HepG2 (cell line): ENCODE data around the gene CPS1. TPM values are rescaled to one million over a fixed set of nuclear protein-coding genes. Genes with fewer than 3 reads are reported as not detected.
A peak's percentile ranks its signal among the peaks of the same experiment; 100 is the strongest.

Experiments
- ATAC-seq: fragments of 200-7000 bp; cut with Tn5 transposase; 3 replicates; pipeline ENCODE4 v1.9.1; 2020; ENCODE audit warnings: mild to moderate bottlenecking, moderate library complexity
- BruUV-seq: library from RNA; stranded (reverse); fragments of 400-500 nt; replicated peaks from 2 replicates; lab custom pipeline; 2021; lab: Mats Ljungman, UMichigan
- CTCF ChIA-PET: fragments of 300-600 bp; formaldehyde crosslinking; extraction: SDS; loops from one replicate; lab custom pipeline; 2021; ENCODE audit warnings: low total read pairs, inconsistent platforms, low intra/inter-chr PET ratio; lab: Yijun Ruan, JAX
- POLR2A ChIA-PET: fragments of 350-600 bp; sonication (Branson Sonifier 250); formaldehyde crosslinking; loops from one replicate; lab custom pipeline; 2020; ENCODE audit warnings: antibody characterized with exemption, inconsistent platforms; lab: Yijun Ruan, JAX
- DNase-seq: peaks from one replicate; pipeline ENCODE4 v3.0.0-alpha.2; 2015; ENCODE audit warnings: low spot score
- FAIRE-seq: peaks from 3 replicates; lab custom pipeline; 2011; peaks lifted over from hg19 to GRCh38; lab: Jason Lieb, UNC
- H2AFZ ChIP-seq: one replicate; pipeline ENCODE4 v1.6.1; 2011; ENCODE audit warnings: low read length, inconsistent platforms
- H3K27ac ChIP-seq: fragments of 300-600 bp; 3 replicates; pipeline ENCODE4 v1.8.0; 2011; ENCODE audit warnings: mixed run types, mild to moderate bottlenecking, mixed read lengths, low read length, inconsistent platforms; ENCODE audit not compliant: insufficient read depth; ENCODE audit errors: extremely low read length
- H3K27me3 ChIP-seq, 2 experiments: fragments of 200-600 bp in 1 of 2; 2 replicates in 1 of 2; 3 replicates in 1 of 2; pipeline versions ENCODE4 v1.6.0 to v1.8.0; 2011; ENCODE audit warnings: low read length in 2 of 2, mild to moderate bottlenecking in 2 of 2, moderate library complexity in 2 of 2, inconsistent platforms in 1 of 2; ENCODE audit not compliant: insufficient read depth in 2 of 2, control insufficient read depth in 1 of 2
- H3K36me3 ChIP-seq, 2 experiments: fragments of 200-600 bp in 1 of 2; replicated peaks in 1 of 2; 2 replicates in 1 of 2; 3 replicates in 1 of 2; pipeline versions ENCODE4 v1.5.1 to v1.8.0; 2011; ENCODE audit warnings: low read length in 2 of 2, inconsistent platforms in 1 of 2; ENCODE audit not compliant: insufficient read depth in 2 of 2, control insufficient read depth in 1 of 2
- H3K4me1 ChIP-seq: 2 replicates; pipeline ENCODE4 v1.5.1; 2012; ENCODE audit warnings: low read length, inconsistent platforms; ENCODE audit not compliant: insufficient read depth
- H3K4me2 ChIP-seq: 2 replicates; pipeline ENCODE4 v1.6.0; 2011; ENCODE audit warnings: low read depth, low read length, inconsistent platforms
- H3K4me3 ChIP-seq, 3 experiments: fragments of 200-600 bp in 1 of 3; sonication (generic), shearing (Covaris generic) in 1 of 3; replicated peaks in 1 of 3; 2 replicates each; pipeline ENCODE4 v1.5.1; 2011 to 2016; ENCODE audit warnings: low read length in 3 of 3, inconsistent platforms in 2 of 3, low read depth in 2 of 3, mild to moderate bottlenecking in 2 of 3, control low read depth in 1 of 3, mixed read lengths in 1 of 3; ENCODE audit not compliant: insufficient read depth in 1 of 3
- H3K79me2 ChIP-seq: one replicate; pipeline ENCODE4 v1.6.1; 2011; ENCODE audit warnings: low read length, inconsistent platforms; ENCODE audit not compliant: insufficient read depth
- H3K9ac ChIP-seq: 2 replicates; pipeline ENCODE4 v1.6.0; 2011; ENCODE audit warnings: mild to moderate bottlenecking, low read depth, low read length, inconsistent platforms; ENCODE audit not compliant: insufficient read depth
- H3K9me3 ChIP-seq: 2 replicates; pipeline ENCODE4 v1.5.1; 2012; ENCODE audit warnings: mild to moderate bottlenecking, low read length
- H4K20me1 ChIP-seq: 2 replicates; pipeline ENCODE4 v1.6.0; 2011; ENCODE audit warnings: inconsistent platforms, mild to moderate bottlenecking, low read length, moderate library complexity; ENCODE audit not compliant: insufficient read depth
- CBX5 ChIP-seq: sonication (generic); formaldehyde crosslinking; IDR thresholded peaks from 2 replicates; pipeline ENCODE4 v1.4.0; 2020; ENCODE audit warnings: missing genetic modification reagents, borderline replicate concordance
- DNMT1 ChIP-seq: sonication (generic); formaldehyde crosslinking; IDR thresholded peaks from 2 replicates; pipeline ENCODE4 v1.5.1; 2020; ENCODE audit warnings: mild to moderate bottlenecking, missing genetic modification reagents
- ELF3 ChIP-seq: IDR thresholded peaks from 2 replicates; pipeline ENCODE4 v1.6.1; 2016; ENCODE audit warnings: missing genetic modification reagents, missing compliant biosample characterization
- GTF3A ChIP-seq: sonication (generic); formaldehyde crosslinking; conservative IDR thresholded peaks from 2 replicates; pipeline ENCODE4 v1.4.0; 2020; ENCODE audit warnings: mild to moderate bottlenecking, missing genetic modification reagents
- HMG20B ChIP-seq: conservative IDR thresholded peaks from 2 replicates; pipeline ENCODE4 v1.6.1; 2016; ENCODE audit warnings: missing genetic modification reagents, missing compliant biosample characterization
- HNRNPK ChIP-seq: fragments of 200-400 bp; formaldehyde crosslinking; IDR thresholded peaks from 2 replicates; pipeline ENCODE4 v1.6.1; 2018; ENCODE audit warnings: low read length, low read depth, moderate library complexity, mild to moderate bottlenecking; ENCODE audit not compliant: poor library complexity, severe bottlenecking
- HOXA7 ChIP-seq: sonication (generic); formaldehyde crosslinking; IDR thresholded peaks from 2 replicates; pipeline ENCODE4 v1.8.1; 2022; ENCODE audit warnings: mild to moderate bottlenecking, missing genetic modification reagents, moderate library complexity
- MLX ChIP-seq: IDR thresholded peaks from 2 replicates; pipeline ENCODE4 v1.6.1; 2016
- MYNN ChIP-seq: sonication (generic); formaldehyde crosslinking; IDR thresholded peaks from 2 replicates; pipeline ENCODE4 v1.4.0; 2020; ENCODE audit warnings: mild to moderate bottlenecking, low read depth, missing genetic modification reagents
- SNRNP70 ChIP-seq: fragments of 200-400 bp; formaldehyde crosslinking; IDR thresholded peaks from 2 replicates; pipeline ENCODE4 v1.6.1; 2017; ENCODE audit warnings: mild to moderate bottlenecking, low read depth, low read length, moderate library complexity
- SP5 ChIP-seq: IDR thresholded peaks from 2 replicates; pipeline ENCODE4 v1.6.1; 2016; ENCODE audit warnings: low read depth, borderline replicate concordance
- STAG1 ChIP-seq: sonication (generic); formaldehyde crosslinking; IDR thresholded peaks from 2 replicates; pipeline ENCODE4 v1.4.0; 2020; ENCODE audit warnings: missing genetic modification reagents
- TRIM24 ChIP-seq: sonication (generic); formaldehyde crosslinking; IDR thresholded peaks from 2 replicates; pipeline ENCODE4 v1.8.0; 2022; ENCODE audit warnings: mild to moderate bottlenecking, missing genetic modification reagents
- ZBTB34 ChIP-seq: sonication (generic); formaldehyde crosslinking; IDR thresholded peaks from 2 replicates; pipeline ENCODE4 v1.8.0; 2022; ENCODE audit warnings: mild to moderate bottlenecking, missing genetic modification reagents
- ZNF414 ChIP-seq: sonication (generic); formaldehyde crosslinking; IDR thresholded peaks from 2 replicates; pipeline ENCODE4 v1.5.0; 2020; ENCODE audit warnings: missing genetic modification reagents
- ZNF607 ChIP-seq: sonication (generic); formaldehyde crosslinking; IDR thresholded peaks from 2 replicates; pipeline ENCODE4 v1.5.1; 2020; ENCODE audit warnings: missing genetic modification reagents, mild to moderate bottlenecking, borderline replicate concordance
- WGBS: methylation state at CpG from one replicate; pipeline ENCODE4 v1.1.6; 2017; ENCODE audit warnings: low lambda C conversion rate; 5-methylcytosine and 5-hydroxymethylcytosine counted together
- in situ Hi-C: cut with HindIII; loops from 2 replicates; pipeline ENCODE4 v1.10.0; 2017; ENCODE audit warnings: low pct_unique_long_range_greater_than_20kb; ENCODE audit not compliant: extremely low pct_ligation_motif_present
- intact Hi-C: fragments of 100-400 bp; cut with micrococcal nuclease; formaldehyde crosslinking; loops from one replicate; pipeline ENCODE4 v1.10.0; 2022; ENCODE audit not compliant: unreplicated experiment
- polyA plus RNA-seq, 8 experiments: library from polyadenylated mRNA; depleted of rRNA in 3 of 8; stranded (reverse) in 7 of 8; unstranded in 1 of 8; fragments of >200 nt; fragmentation: Illumina TruSeq in 4 of 8; extraction: Trizol in 4 of 8; gene quantifications; 2 replicates each; pipeline versions ENCODE4 v1.2.1 to v1.2.3, GENCODE V29; 2011 to 2016; ENCODE audit warnings: low read depth in 4 of 8, missing spikeins in 1 of 8, mixed read lengths in 1 of 8; ENCODE audit not compliant: insufficient read depth in 1 of 8
- total RNA-seq, 5 experiments: library from RNA; depleted of rRNA; stranded (reverse); fragments of >200 nt; fragmentation: Illumina TruSeq; extraction: Trizol; gene quantifications; 2 replicates each; pipeline ENCODE4 v1.2.3, GENCODE V29; 2016; ENCODE audit warnings: low read depth in 1 of 5
- TF ChIP-seq, protein P1 (sequence below): sonication (generic); formaldehyde crosslinking; IDR thresholded peaks from 2 replicates; pipeline ENCODE4 v1.4.0; 2020; ENCODE audit warnings: missing genetic modification reagents, borderline replicate concordance

CPS1 gene
- total and polyA plus RNA-seq, 2 of the 13 experiments (the other 11 are each of a cell fraction or from before 2014, with no cell fraction given) = 24.4 to 51.7 TPM

GRCh38 chr2:210548878-210549384, 7.5 kb upstream of the CPS1 start (continued):
- TF ChIP-seq ZBTB34 (CRISPR knock-in tag) = peak; percentile 50; the same call in 1 of the 2 replicates
- peak; percentile 84; the same call in 1 of the 2 replicates for TF ChIP-seq MLX (CRISPR knock-in tag)
- TF ChIP-seq CBX5 (CRISPR knock-in tag) = no peak
- peak; percentile 76; the same call in 1 of the 2 replicates for TF ChIP-seq ZNF607 (CRISPR knock-in tag)
- TF ChIP-seq HNRNPK = no peak
- TF ChIP-seq ELF3 (CRISPR knock-in tag) = peak; percentile 69
- no peak for TF ChIP-seq SNRNP70
- TF ChIP-seq SP5 (CRISPR knock-in tag) = peak; percentile 76
- peak; percentile 61; the same call in 1 of the 2 replicates for TF ChIP-seq ZNF414 (CRISPR knock-in tag)

GRCh38 chr2:210551001-210551400, 5.4 kb upstream of the CPS1 start:
- no peak overlapping the region for H3K9ac ChIP-seq
- 95% methylated on average over 2 of the region's 2 CpGs for WGBS
- H3K4me1 ChIP-seq = peaks cover 32% of the 10 kb centered on the region
- in situ Hi-C loops (no loop called here), intact Hi-C loops (no loop called here)
- no TSS peak for BruUV-seq
- no peaks in the 10 kb centered on the region for H3K27me3 ChIP-seq
- ChIA-PET CTCF (no interaction called here), POLR2A (interaction anchor here (2.4 kb wide), 1 partner anchor 10 kb away, joined by 9 read pairs; no protein-coding TSS in a partner anchor)
- no peak overlapping the region for H3K4me3 ChIP-seq
- H3K79me2 ChIP-seq = no peaks in the 10 kb centered on the region
- no peak overlapping the region for H3K27ac ChIP-seq
- no peaks in the 10 kb centered on the region for H4K20me1 ChIP-seq
- H3K4me2 ChIP-seq = no peak overlapping the region
- no peaks in the 10 kb centered on the region for H3K36me3 ChIP-seq
- DNase-seq (no peak), ATAC-seq (no peak), FAIRE-seq (no peak)
- H3K9me3 ChIP-seq = no peaks in the 10 kb centered on the region
- no peak overlapping the region for H2AFZ ChIP-seq
- TF ChIP-seq DNMT1 = no peak
- TF ChIP-seq HOXA7 (CRISPR knock-in tag) = no peak
- TF ChIP-seq MYNN (CRISPR knock-in tag) = no peak
- TF ChIP-seq TRIM24 (CRISPR knock-in tag) = no peak
- TF ChIP-seq HMG20B (CRISPR knock-in tag) = no peak
- TF ChIP-seq, protein P1, sequence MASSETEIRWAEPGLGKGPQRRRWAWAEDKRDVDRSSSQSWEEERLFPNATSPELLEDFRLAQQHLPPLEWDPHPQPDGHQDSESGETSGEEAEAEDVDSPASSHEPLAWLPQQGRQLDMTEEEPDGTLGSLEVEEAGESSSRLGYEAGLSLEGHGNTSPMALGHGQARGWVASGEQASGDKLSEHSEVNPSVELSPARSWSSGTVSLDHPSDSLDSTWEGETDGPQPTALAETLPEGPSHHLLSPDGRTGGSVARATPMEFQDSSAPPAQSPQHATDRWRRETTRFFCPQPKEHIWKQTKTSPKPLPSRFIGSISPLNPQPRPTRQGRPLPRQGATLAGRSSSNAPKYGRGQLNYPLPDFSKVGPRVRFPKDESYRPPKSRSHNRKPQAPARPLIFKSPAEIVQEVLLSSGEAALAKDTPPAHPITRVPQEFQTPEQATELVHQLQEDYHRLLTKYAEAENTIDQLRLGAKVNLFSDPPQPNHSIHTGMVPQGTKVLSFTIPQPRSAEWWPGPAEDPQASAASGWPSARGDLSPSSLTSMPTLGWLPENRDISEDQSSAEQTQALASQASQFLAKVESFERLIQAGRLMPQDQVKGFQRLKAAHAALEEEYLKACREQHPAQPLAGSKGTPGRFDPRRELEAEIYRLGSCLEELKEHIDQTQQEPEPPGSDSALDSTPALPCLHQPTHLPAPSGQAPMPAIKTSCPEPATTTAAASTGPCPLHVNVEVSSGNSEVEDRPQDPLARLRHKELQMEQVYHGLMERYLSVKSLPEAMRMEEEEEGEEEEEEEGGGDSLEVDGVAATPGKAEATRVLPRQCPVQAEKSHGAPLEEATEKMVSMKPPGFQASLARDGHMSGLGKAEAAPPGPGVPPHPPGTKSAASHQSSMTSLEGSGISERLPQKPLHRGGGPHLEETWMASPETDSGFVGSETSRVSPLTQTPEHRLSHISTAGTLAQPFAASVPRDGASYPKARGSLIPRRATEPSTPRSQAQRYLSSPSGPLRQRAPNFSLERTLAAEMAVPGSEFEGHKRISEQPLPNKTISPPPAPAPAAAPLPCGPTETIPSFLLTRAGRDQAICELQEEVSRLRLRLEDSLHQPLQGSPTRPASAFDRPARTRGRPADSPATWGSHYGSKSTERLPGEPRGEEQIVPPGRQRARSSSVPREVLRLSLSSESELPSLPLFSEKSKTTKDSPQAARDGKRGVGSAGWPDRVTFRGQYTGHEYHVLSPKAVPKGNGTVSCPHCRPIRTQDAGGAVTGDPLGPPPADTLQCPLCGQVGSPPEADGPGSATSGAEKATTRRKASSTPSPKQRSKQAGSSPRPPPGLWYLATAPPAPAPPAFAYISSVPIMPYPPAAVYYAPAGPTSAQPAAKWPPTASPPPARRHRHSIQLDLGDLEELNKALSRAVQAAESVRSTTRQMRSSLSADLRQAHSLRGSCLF (CRISPR knock-in tag) = no peak
- no peak for TF ChIP-seq GTF3A (CRISPR knock-in tag)
- no peak for TF ChIP-seq STAG1 (CRISPR knock-in tag)
